Endodermal cell (in vitro differentiated cells): Measurements from ENCODE around the gene EYA2. TPM values are rescaled to one million over a fixed set of nuclear protein-coding genes. Genes with fewer than 3 reads are reported as not detected.
"Not testable (repeated sequence)": the region's sequence is repeated elsewhere in the genome, so short reads cannot be mapped to it uniquely, and the experiment has no call there.

Experiments used
- DNase-seq: peaks from one replicate; pipeline ENCODE4 v3.0.0-alpha.2; 2017
- H3K27ac ChIP-seq: 2 replicates; pipeline ENCODE4 v1.5.1; 2013; ENCODE audit warnings: mild to moderate bottlenecking, low read depth, low read length, moderate library complexity
- H3K27me3 ChIP-seq: 2 replicates; pipeline ENCODE4 v1.6.1; 2013; ENCODE audit warnings: mild to moderate bottlenecking, low read length, moderate library complexity; ENCODE audit not compliant: insufficient read depth, control insufficient read depth, poor library complexity, severe bottlenecking
- H3K36me3 ChIP-seq: 2 replicates; pipeline ENCODE4 v1.7.0; 2013; ENCODE audit warnings: mild to moderate bottlenecking, low read length, moderate library complexity; ENCODE audit not compliant: control insufficient read depth, insufficient read depth
- H3K4me1 ChIP-seq: one replicate; pipeline ENCODE4 v1.7.0; 2013; ENCODE audit warnings: low read length; ENCODE audit not compliant: control insufficient read depth, insufficient read depth
- H3K4me3 ChIP-seq: 2 replicates; pipeline ENCODE4 v1.5.1; 2013; ENCODE audit warnings: mild to moderate bottlenecking, low read length, moderate library complexity
- H3K9ac ChIP-seq: 2 replicates; pipeline ENCODE4 v1.6.1; 2013; ENCODE audit warnings: mild to moderate bottlenecking, low read length, moderate library complexity; ENCODE audit not compliant: poor library complexity, severe bottlenecking; ENCODE audit errors: extremely low read depth
- H3K9me3 ChIP-seq: 2 replicates; pipeline ENCODE4 v1.6.1; 2013; ENCODE audit warnings: mild to moderate bottlenecking, low read length, moderate library complexity; ENCODE audit not compliant: control insufficient read depth
- H3K27ac Mint-ChIP-seq: 2 replicates; pipeline ENCODE4 v1.8.0; 2020; ENCODE audit warnings: mixed read lengths
- H3K27me3 Mint-ChIP-seq: 2 replicates; pipeline ENCODE4 v1.8.0; 2021; ENCODE audit warnings: mild to moderate bottlenecking, mixed read lengths; ENCODE audit not compliant: insufficient read depth
- H3K36me3 Mint-ChIP-seq: 2 replicates; pipeline ENCODE4 v1.8.0; 2020; ENCODE audit warnings: low read depth, mixed read lengths
- H3K4me1 Mint-ChIP-seq: 2 replicates; pipeline ENCODE4 v1.8.0; 2020; ENCODE audit warnings: mixed read lengths
- H3K4me3 Mint-ChIP-seq: 2 replicates; pipeline ENCODE4 v1.8.0; 2020; ENCODE audit warnings: mild to moderate bottlenecking, moderate library complexity, mixed read lengths
- H3K9me3 Mint-ChIP-seq: 2 replicates; pipeline ENCODE4 v1.8.0; 2020; ENCODE audit warnings: mild to moderate bottlenecking, mixed read lengths
- CTCF ChIP-seq: fragments of 200-600 bp; sonication (generic); conservative IDR thresholded peaks from 2 replicates; pipeline ENCODE4 v1.5.0; 2021; ENCODE audit warnings: antibody characterized with exemption, mild to moderate bottlenecking
- WGBS, 2 experiments: methylation state at CpG; one replicate each; pipeline versions ENCODE4 v1.1.5 to v1.1.7; 2013; ENCODE audit warnings: missing lambda C conversion rate in 2 of 2, mixed read lengths in 1 of 2; ENCODE audit not compliant: insufficient coverage in 1 of 2, insufficient read length in 1 of 2; 5-methylcytosine and 5-hydroxymethylcytosine counted together
- total RNA-seq, 2 donors: library from RNA; stranded (reverse); fragmentation: NEBNext Ultra II Directional in 1 of 2; extraction: Animal tissue kit (Norgen Biotek cat#: 25700) in 1 of 2; gene quantifications; 2 replicates in 1 of 2; 3 replicates in 1 of 2; pipeline ENCODE4 v1.2.1, GENCODE V29; 2021

Gene EYA2
- total RNA-seq, 2 donors from 2014 or later = 9.1 to 18.0 TPM

- Mint-ChIP-seq H3K9me3 (peaks cover 6% of the 10 kb centered on the region), H3K4me3 (no peak overlapping the region), H3K27me3 (no peaks in the 10 kb centered on the region), H3K36me3 (no peaks in the 10 kb centered on the region), H3K27ac (no peak overlapping the region), H3K4me1 (peaks cover 7% of the 10 kb centered on the region)
- no peaks in the 10 kb centered on the region for H3K27me3 ChIP-seq
- no peak for DNase-seq
- peaks cover 7% of the 10 kb centered on the region for H3K9me3 ChIP-seq
- 82 to 88% methylated on average over 8 to 13 of the region's 13 CpGs for WGBS, 2 experiments
- no peak for TF ChIP-seq CTCF
- H3K4me3 ChIP-seq = no peak overlapping the region
- no peaks in the 10 kb centered on the region for H3K36me3 ChIP-seq
- H3K4me1 ChIP-seq = no peaks in the 10 kb centered on the region
- no peak overlapping the region for H3K9ac ChIP-seq
- no peak overlapping the region for H3K27ac ChIP-seq
These were observed 22.1 kb upstream of the EYA2 start for GRCh38 chr20:46872328-46873211.

DNA sequence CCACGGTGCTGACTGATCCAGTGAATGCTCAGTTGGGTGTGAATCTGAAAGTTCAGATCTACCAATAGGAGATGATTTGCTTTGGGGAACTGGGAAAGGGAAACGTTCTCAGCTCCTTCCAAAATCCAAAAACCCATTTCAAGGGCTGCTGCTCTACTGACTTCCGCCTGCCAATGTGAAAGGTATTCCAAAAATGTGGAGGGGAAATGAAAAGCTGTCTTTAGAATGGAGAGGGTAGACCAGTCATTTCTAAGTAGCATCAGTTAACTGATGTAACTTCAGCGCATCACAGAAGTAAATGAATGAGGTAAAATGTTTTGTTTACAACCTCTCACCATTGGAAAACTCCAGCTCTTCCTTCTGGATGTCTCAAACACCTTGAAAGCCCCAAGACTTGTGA is 19.6 kb upstream of the EYA2 start:
- Histone ChIP-seq H3K27ac (no peak overlapping the region), H3K4me1 (no peaks in the 10 kb centered on the region), H3K36me3 (no peaks in the 10 kb centered on the region), H3K9ac (no peak overlapping the region), H3K4me3 (no peak overlapping the region), H3K27me3 (no peaks in the 10 kb centered on the region), H3K9me3 (no peaks in the 10 kb centered on the region)
- Mint-ChIP-seq H3K27me3 (no peaks in the 10 kb centered on the region), H3K4me3 (no peak overlapping the region), H3K27ac (no peak overlapping the region), H3K36me3 (no peaks in the 10 kb centered on the region), H3K4me1 (peaks cover 7% of the 10 kb centered on the region), H3K9me3 (no peaks in the 10 kb centered on the region)
- DNase-seq = no peak
- no peak for TF ChIP-seq CTCF
- 58 to 61% methylated on average over 2 to 4 of the region's 4 CpGs for WGBS, 2 experiments

DNA sequence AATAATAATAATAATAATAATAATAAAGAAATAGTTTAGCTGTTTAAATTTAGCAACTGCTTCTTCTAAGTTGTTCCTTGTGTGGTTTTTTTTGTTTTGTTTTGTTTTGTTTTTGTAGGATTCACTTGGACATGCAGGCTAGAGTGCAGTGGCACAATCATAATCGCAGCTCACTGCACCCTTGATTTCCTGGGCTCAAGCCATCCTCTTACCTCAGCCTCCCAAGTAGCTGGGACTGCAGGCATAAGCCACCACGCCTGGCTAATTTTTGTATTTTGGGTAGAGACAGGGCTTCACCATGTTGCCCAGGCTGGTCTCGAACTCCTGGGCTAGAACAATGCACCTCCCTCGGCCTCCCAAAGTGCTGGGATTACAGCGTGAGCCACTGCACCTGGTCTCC is 15.3 kb upstream of the EYA2 start:
- Histone ChIP-seq H3K27me3 (no peaks in the 10 kb centered on the region), H3K9me3 (no peaks in the 10 kb centered on the region), H3K4me3 (no peak overlapping the region), H3K27ac (no peak overlapping the region), H3K9ac (no peak overlapping the region), H3K36me3 (no peaks in the 10 kb centered on the region), H3K4me1 (no peaks in the 10 kb centered on the region)
- H3K36me3 Mint-ChIP-seq = no peaks in the 10 kb centered on the region
- H3K4me1 Mint-ChIP-seq = peaks cover 8% of the 10 kb centered on the region
- H3K27ac Mint-ChIP-seq = no peak overlapping the region
- no peak overlapping the region for H3K4me3 Mint-ChIP-seq
- H3K27me3 Mint-ChIP-seq = peaks cover 4% of the 10 kb centered on the region
- DNase-seq = no peak
- H3K9me3 Mint-ChIP-seq = no peaks in the 10 kb centered on the region
- TF ChIP-seq CTCF = no peak
- WGBS, 2 experiments = 81 to 89% methylated on average over 5 of the region's 5 CpGs

DNA sequence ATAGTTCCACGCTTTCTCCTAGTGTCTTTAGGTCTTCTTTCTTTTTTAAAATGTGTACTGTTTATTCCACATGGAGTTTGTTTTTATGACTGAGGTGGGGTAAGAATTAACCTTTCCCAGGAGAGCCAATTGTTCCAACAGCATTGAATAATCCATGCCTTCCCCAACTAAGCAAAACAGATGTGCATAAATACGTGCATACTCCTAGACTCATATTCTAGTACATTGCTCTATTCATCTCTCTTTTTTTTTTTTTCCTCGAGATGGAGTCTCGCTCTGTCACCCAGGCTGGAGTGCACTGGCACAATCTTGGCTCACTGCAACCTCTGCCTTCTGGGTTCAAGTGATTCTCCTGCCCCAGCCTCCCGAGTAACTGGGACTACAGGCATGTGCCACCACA is 14.7 kb upstream of the EYA2 start:
- not testable (repeated sequence) for H3K36me3 ChIP-seq, H3K36me3 Mint-ChIP-seq, H3K4me1 ChIP-seq, H3K27ac Mint-ChIP-seq, H3K27me3 Mint-ChIP-seq, H3K27me3 ChIP-seq, H3K4me3 ChIP-seq, H3K9ac ChIP-seq, H3K9me3 Mint-ChIP-seq, H3K4me3 Mint-ChIP-seq, H3K4me1 Mint-ChIP-seq, H3K27ac ChIP-seq, H3K9me3 ChIP-seq, DNase-seq
- WGBS, 2 experiments = 88% methylated on average over 5 of the region's 5 CpGs; no CpG with 5 or more reads in 1 of the 2 experiments
